ENCODE results near the gene CD2AP.
"Not testable (repeated sequence)": the region's sequence is repeated elsewhere in the genome, so short reads cannot be mapped to it uniquely, and the experiment has no call there.

Gene CD2AP

DNA sequence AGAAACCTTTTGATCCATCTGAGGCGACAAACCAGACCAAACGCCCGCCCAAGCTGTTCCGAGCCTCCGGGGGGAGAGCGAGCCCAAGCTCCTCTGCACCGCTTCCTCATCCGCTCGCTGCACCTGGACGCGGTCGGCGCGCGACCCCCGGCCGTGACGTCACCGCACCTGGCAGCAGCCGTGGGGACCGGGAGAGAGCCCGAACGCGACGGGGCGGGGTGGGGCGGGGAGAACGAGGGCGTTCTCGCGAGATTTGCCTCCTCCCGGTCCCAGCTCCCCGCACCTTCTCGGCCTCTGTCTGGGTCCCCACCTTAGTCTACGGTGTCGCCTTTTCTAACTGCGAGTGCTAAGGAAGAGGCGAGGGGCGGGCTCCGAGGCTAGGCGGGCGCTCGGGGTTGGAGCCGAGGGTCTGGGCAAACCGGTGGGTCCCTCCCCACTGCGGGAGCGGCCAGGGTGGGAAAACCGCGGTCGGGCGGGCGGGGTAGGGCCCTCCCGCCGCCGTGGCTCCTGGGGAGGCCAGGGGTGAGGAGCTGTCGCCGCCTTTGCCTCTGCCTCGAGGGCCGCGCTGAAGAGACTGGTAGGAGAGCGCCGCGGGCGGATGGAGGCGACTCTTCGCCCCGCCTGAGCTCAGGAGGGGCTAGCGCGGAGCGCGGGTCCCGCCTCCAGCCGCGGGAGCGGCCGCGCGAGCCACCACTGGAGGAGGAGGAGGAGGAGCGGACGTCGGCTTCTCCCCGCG is at the start of gene CD2AP:
Gene CD2AP (plus strand): TSS at position 293 of the 736 bp plus-strand sequence. CDS start 456 bp downstream, outside the sequence.
- DNase-seq (ENCODE audit: low read depth), result peak; percentile 43

GRCh38 chr6:47428288-47428687 is 49.3 kb upstream of the CD2AP start:
- no peak for DNase-seq (ENCODE audit: low read depth)

GRCh38 chr6:47428746-47429664 is 48.6 kb upstream of the CD2AP start:
- DNase-seq (ENCODE audit: low read depth), result no peak

DNA sequence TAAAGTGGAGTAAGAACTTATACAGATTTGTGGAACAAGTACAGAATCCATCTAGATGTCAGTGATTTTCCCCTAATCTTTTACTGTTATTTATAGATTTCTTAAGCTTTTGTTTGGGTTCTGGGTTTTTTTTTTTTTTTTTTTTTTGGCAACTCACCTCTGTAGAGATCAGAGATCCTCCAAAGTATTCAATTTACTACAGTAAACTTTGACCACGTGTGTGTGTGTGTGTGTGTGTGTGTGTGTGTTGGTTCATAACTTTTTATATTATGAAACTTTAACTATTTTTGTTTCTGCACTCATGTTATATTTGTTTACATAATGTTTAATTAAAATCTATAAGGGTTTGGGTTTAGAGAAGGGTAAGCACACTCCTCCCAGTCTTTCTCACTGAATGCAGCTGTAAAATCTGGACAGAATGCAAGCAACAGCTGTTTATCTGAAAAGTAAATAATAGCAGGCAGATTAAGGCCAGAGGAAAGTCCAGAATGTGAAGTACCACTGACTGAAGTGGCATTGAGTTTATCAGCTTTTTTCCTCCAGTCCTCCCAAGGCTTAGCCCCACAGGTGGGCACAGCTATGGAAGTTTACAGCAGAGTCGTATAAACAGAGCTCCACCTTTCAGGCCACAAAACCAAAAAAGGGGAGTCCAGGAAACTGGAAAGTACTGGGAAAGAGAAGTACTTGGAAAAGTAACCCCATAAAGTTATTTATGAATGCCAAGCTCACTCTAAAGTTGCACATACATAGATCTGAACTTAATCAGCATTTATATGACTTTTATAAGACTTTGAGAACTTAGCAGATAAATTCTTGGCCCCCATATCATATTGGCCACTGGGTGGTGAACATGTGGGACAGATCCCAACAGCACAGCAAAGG is 43.0 kb upstream of the CD2AP start:
- DNase-seq (ENCODE audit: low read depth), result no peak

- no peak for DNase-seq (ENCODE audit: low read depth)
These were observed 42.4 kb upstream of the CD2AP start for GRCh38 chr6:47435254-47435612.

GRCh38 chr6:47437592-47437991 is 40.0 kb upstream of the CD2AP start:
- DNase-seq (ENCODE audit: low read depth), result no peak

DNA sequence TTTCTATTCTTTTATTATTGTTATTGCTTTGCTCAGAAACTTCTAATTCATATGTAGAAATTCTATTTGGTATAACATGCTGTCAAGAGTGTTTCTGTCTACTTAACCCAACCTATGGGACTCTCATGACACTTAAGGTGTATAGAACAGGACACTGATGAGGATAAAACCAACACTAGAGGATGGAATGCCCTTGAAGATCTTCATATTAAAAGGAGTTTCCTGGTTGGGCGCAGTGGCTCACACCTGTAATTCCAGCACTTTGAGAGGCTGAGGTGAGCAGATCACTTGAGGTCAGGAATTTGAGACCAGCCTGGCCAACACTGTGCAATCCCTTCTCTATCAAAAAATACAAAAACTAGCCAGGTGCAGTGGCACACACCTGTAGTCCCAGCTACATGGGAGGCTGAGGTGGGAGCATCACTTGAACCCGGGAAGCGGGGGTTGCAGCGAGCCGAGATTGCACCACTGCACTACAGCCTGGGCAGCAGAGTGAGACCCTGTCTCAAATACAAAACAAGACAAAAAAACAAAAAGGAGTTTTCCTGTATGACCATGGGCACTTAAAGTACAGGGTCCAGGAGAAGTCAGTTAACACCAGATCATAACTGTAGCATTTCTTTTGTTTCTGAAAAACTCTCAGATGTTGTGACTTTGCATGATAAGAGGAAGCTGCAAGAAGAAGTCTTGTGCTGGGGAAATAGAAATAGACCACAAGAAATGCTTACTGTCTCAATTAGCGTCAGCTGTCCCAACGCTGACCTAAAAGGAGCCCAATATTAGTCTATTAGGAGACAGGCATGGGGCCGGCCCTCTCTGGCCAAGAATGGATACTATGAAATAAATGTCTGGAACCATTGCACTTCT is 38.9 kb upstream of the CD2AP start:
- DNase-seq (ENCODE audit: low read depth), result no peak

- no peak for DNase-seq (ENCODE audit: low read depth)
These were observed 38.3 kb upstream of the CD2AP start for GRCh38 chr6:47439348-47439668.

GRCh38 chr6:47440719-47441118 is 36.9 kb upstream of the CD2AP start:
- no peak for DNase-seq (ENCODE audit: low read depth)

DNA sequence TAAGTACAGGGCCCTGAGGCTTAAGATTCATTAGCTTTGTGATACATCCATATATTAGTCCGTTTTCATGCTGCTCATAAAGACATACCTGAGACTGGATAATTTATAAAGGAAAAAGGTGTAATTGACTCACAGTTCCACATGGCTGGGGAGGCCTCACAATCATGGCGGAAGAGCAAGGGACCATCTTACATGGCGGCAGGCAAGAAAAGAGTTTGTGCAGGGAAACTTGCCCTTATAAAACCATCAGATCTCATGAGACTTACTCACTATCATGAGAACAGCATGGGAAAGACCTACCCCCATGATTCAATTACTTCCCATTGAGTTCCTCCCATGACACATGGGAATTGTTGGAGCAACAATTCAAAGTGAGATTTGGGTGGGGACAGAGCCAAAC is 32.6 kb upstream of the CD2AP start:
- not testable (repeated sequence) for DNase-seq (ENCODE audit: low read depth)

DNA sequence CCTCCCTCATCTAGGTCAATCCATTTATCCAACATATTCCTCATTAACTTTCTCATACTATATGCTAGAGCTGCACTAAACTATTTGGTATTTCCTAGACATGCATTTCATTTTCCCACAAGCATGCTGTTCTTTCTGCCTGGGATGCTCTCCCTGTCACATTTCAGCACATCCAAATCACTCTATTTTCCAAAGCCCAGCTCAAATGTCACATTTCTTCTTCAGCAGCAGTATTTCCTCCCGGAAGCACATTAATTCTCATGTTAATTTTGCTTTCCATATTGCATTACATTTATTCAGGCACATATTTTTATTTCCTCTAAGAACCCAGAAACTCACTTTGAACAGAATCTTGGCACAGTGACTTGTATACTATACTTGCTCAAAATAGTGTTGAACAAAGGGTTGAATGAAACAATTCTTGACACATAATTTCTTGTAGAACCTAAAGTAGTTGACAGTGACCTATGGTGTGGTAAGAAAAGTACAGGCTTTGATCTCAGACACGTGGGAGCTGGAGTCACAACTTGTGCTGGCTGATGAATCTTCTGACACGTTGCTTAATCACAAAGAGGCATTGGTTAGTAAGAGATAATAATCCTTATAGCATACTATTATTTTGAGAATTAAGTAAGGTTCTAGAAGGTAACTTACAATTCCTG is 30.8 kb upstream of the CD2AP start:
- DNase-seq (ENCODE audit: low read depth), result no peak

DNA sequence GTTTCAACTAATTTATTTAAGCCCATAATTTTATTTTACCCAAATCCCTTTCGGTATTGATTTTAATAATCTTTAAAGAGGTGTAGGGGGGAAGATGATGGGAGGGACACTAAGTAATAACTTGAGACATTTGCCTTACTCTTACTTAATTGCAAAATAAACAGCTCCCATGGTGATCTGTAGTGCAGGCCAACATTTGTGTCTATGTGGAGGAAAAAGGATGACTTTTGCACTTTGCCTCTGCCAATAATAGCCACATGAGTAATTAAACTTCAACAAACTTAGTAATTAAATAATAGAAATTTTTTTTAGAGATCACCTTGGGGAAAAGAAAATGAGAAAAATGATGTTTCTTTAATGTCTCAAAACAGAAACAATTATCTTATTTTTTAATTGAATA is 29.9 kb upstream of the CD2AP start:
- DNase-seq (ENCODE audit: low read depth), result no peak

DNA sequence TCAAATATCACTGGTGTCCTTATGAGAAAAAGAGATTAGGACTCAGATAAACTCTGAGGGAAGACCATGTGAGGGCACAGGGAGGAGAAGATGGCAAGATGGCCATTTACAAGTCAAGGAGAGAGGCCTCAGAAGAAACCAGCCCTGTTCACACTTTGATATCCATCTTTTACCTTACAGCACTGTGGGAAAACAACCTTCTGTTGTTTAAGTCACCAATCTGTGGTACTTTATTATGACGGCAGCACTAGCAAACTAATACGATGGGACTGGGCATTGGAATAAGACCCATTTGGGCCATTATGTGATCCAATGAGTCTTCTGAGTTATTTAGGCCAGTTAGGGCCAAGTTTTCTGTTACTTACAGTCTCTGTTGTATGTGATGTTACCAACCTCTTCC is 26.4 kb upstream of the CD2AP start:
- DNase-seq (ENCODE audit: low read depth), result no peak

DNA sequence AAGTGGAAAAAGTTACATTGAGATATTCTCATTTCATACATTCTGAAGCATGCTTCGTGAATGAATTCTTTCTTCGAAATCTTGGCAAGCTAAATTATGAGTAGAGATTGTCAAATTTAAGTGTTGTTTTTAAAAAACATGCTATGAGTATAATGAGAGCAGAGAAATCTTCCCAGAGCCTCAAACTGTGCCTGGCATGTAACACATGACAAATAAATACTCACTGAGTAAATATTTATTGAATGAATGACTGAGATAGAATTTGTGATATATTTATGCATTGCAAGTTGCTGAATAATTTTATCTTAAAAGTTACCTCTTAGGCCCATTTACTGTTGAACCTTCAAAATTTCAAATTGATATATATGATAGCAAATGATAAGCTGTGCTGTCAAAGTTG is 24.7 kb upstream of the CD2AP start:
- DNase-seq (ENCODE audit: low read depth), result no peak

DNA sequence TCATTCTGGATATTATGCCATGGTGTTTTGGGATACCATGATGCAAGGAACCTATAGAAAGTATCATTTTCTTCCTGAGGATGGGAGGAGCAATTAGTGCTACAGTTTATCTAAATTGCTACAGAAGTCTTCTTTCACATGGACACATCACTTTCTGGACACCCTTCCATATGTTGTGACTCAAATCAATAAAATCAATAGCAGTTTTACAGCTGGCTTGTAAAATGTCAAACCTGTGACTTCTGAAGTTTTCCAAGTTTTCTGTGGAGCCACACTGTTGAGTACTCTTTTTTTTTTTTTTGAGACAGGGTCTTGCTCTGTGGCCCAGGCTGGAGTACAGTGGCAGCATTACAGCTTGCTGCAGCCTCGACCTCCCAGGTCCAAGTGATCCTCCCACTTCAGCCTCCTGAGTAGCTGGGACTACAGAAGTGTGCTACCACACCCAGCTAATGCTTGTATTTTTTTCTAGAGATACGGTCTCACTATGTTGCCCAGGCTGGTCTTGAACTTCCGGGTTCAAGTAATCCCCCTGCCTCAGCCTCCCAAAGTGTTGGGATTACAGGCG is 24.1 kb upstream of the CD2AP start:
- no peak for DNase-seq (ENCODE audit: low read depth)

GRCh38 chr6:47454713-47455396 is 22.7 kb upstream of the CD2AP start:
- no peak for DNase-seq (ENCODE audit: low read depth)

- DNase-seq (ENCODE audit: low read depth), result no peak
These were observed 21.9 kb upstream of the CD2AP start for GRCh38 chr6:47455533-47456209.

- no peak for DNase-seq (ENCODE audit: low read depth)
These were observed 21.0 kb upstream of the CD2AP start for GRCh38 chr6:47456536-47456975.

DNA sequence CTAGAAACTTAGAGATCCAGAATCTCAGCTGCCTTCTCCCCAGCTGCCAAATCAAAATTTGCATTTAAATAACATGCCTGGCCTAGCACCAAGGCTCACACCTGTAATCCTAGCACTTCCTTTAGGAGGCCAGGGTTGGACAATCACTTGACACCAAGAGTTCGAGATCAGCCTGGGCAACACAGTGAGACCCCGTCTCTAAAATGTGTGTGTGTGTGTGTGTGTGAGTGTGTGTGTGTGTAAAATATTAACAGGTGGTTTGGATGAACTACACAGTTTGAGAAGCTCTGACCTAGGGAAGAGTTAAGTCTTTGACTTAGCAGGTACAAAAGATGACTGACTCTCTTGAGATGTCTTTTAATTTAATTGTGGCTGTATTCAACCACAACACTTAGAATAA is 20.2 kb upstream of the CD2AP start:
- DNase-seq (ENCODE audit: low read depth), result no peak

Measured in HS-5 (cell line).